GM12878 (cell line): Measurements from ENCODE around the gene COX18. TPM values are rescaled to one million over a fixed set of nuclear protein-coding genes. Genes with fewer than 3 reads are reported as not detected.

ENCODE experiments used
- BRCA1 ChIP-seq: IDR thresholded peaks from 2 replicates; pipeline ENCODE4 v1.6.1; 2011; ENCODE audit warnings: low read depth, low read length, improper control_type of control experiment
- EED ChIP-seq: sonication (generic); IDR thresholded peaks from 2 replicates; pipeline ENCODE4 v1.6.1; 2016; ENCODE audit warnings: antibody characterized with exemption, low read depth
- ESRRA ChIP-seq: IDR thresholded peaks from 2 replicates; pipeline ENCODE4 v1.6.1; 2012; ENCODE audit warnings: mild to moderate bottlenecking, low read length, improper control_type of control experiment
- HDAC2 ChIP-seq: fragments of 200-600 bp; sonication (generic); IDR thresholded peaks from 2 replicates; pipeline ENCODE4 v1.6.1; 2017
- IKZF2 ChIP-seq, 2 experiments: fragments of 450-650 bp; IDR thresholded peaks; 2 replicates each; pipeline ENCODE4 v1.6.1; 2017; ENCODE audit warnings: mild to moderate bottlenecking in 2 of 2, moderate library complexity in 2 of 2
- MXI1 ChIP-seq: fragments of 150-350 bp; IDR thresholded peaks from 2 replicates; pipeline ENCODE4 v1.6.1; 2011; ENCODE audit warnings: low read depth, mild to moderate bottlenecking, inconsistent platforms, low read length, improper control_type of control experiment
- NFIC ChIP-seq: IDR thresholded peaks from 2 replicates; pipeline ENCODE4 v1.6.1; 2012; ENCODE audit warnings: low read depth, mild to moderate bottlenecking, inconsistent platforms, low read length, moderate library complexity
- NFYA ChIP-seq: IDR thresholded peaks from 2 replicates; pipeline ENCODE4 v1.6.1; 2011; ENCODE audit warnings: low read depth, mild to moderate bottlenecking, low read length, improper control_type of control experiment, borderline replicate concordance
- POU2F2 ChIP-seq: IDR thresholded peaks from 3 replicates; pipeline ENCODE4 v1.6.1; 2011; ENCODE audit warnings: low read depth, mild to moderate bottlenecking, low read length, borderline replicate concordance
- RUNX3 ChIP-seq: IDR thresholded peaks from 2 replicates; pipeline ENCODE4 v1.6.1; 2012; ENCODE audit warnings: low read length, inconsistent platforms
- SPI1 ChIP-seq: IDR thresholded peaks from 2 replicates; pipeline ENCODE4 v1.6.1; 2011; ENCODE audit warnings: low read depth, mild to moderate bottlenecking, low read length, moderate library complexity, borderline replicate concordance; ENCODE audit not compliant: insufficient read depth
- TAF1 ChIP-seq: IDR thresholded peaks from 2 replicates; pipeline ENCODE4 v1.6.1; 2011; ENCODE audit warnings: mild to moderate bottlenecking, low read depth, low read length, borderline replicate concordance
- polyA plus RNA-seq, 11 experiments: library from polyadenylated mRNA; depleted of rRNA in 4 of 11; unstranded in 6 of 11; stranded (reverse) in 5 of 11; fragments of >200 nt; fragmentation: Nextera tagmentation in 4 of 11; fragmentation: Illumina TruSeq in 1 of 11; extraction: Ambion mirVana in 4 of 11; extraction: Trizol in 1 of 11; gene quantifications; 1 replicate in 1 of 11; 2 replicates in 10 of 11; pipeline versions ENCODE4 v1.2.1 to v1.2.3, GENCODE V29; 2011 to 2016; ENCODE audit warnings: inconsistent platforms in 2 of 11, missing spikeins in 2 of 11, low read depth in 1 of 11
- total RNA-seq, 4 experiments: library from RNA; depleted of rRNA in 3 of 4; stranded (reverse); fragments of >200 nt in 3 of 4; fragmentation: Illumina TruSeq in 1 of 4; extraction: Trizol in 1 of 4; gene quantifications; 2 replicates each; pipeline versions ENCODE4 v1.2.1 to v1.2.3, GENCODE V29; 2013 to 2021
- TF ChIP-seq, protein P1 (sequence below): fragments of 450-650 bp; formaldehyde crosslinking; IDR thresholded peaks from 2 replicates; pipeline ENCODE4 v1.4.0; 2020; ENCODE audit warnings: mild to moderate bottlenecking, moderate library complexity
- TF ChIP-seq, protein P2 (sequence below): IDR thresholded peaks from 2 replicates; pipeline ENCODE4 v1.6.1; 2012; ENCODE audit warnings: mild to moderate bottlenecking, low read depth, low read length
- TF ChIP-seq, protein P3 (sequence below): IDR thresholded peaks from 2 replicates; pipeline ENCODE4 v1.6.1; 2011; ENCODE audit warnings: mild to moderate bottlenecking, low read depth, low read length, moderate library complexity; ENCODE audit not compliant: insufficient replicate concordance
- TF ChIP-seq, protein P4 (sequence below): IDR thresholded peaks from 2 replicates; pipeline ENCODE4 v1.6.1; 2011; ENCODE audit warnings: borderline replicate concordance, low read depth, mild to moderate bottlenecking, moderate library complexity, low read length; ENCODE audit not compliant: insufficient read depth, poor library complexity, severe bottlenecking

Gene COX18
- total and polyA plus RNA-seq, 10 of the 15 experiments (the other 5 are each of a cell fraction or from before 2014, with no cell fraction given), result 7.2 to 36.4 (median 17.7) TPM

DNA sequence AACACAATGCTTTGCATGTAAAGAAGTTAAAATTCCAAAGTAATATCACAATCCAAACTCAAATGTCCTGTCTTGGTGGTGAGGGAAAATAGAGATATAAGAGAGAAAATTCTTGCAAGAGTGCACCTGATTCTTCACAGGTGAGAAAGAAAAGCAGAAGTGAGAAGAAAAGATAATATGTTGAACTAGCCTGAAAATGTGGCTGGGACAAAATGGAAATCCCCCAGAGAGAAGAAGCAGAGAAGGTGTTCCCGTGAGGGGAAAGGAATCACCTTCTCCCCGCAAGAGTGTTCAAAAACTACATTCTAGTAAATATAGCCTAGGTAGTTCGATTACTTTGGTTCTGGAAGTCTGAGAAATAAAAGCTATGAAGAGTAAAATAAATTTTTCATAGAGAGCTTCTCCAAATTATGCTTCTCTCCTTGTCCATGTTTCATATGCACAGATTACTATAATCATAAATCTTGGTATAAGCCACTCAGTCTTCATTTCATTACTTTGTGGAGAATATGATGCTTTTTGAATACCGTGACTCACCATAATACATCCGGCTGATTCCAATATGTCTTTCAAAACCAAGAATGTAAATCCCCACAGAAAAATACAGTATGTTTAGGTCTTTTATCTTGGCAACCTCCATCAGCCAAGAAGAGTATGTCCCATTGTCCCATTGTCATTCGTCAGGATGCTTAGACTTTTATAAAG, 63.1 kb downstream of the COX18 start (continued):
- TF ChIP-seq, protein P1, sequence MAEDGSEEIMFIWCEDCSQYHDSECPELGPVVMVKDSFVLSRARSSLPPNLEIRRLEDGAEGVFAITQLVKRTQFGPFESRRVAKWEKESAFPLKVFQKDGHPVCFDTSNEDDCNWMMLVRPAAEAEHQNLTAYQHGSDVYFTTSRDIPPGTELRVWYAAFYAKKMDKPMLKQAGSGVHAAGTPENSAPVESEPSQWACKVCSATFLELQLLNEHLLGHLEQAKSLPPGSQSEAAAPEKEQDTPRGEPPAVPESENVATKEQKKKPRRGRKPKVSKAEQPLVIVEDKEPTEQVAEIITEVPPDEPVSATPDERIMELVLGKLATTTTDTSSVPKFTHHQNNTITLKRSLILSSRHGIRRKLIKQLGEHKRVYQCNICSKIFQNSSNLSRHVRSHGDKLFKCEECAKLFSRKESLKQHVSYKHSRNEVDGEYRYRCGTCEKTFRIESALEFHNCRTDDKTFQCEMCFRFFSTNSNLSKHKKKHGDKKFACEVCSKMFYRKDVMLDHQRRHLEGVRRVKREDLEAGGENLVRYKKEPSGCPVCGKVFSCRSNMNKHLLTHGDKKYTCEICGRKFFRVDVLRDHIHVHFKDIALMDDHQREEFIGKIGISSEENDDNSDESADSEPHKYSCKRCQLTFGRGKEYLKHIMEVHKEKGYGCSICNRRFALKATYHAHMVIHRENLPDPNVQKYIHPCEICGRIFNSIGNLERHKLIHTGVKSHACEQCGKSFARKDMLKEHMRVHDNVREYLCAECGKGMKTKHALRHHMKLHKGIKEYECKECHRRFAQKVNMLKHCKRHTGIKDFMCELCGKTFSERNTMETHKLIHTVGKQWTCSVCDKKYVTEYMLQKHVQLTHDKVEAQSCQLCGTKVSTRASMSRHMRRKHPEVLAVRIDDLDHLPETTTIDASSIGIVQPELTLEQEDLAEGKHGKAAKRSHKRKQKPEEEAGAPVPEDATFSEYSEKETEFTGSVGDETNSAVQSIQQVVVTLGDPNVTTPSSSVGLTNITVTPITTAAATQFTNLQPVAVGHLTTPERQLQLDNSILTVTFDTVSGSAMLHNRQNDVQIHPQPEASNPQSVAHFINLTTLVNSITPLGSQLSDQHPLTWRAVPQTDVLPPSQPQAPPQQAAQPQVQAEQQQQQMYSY, result no peak
- TF ChIP-seq MXI1, result no peak
- TF ChIP-seq, protein P2, sequence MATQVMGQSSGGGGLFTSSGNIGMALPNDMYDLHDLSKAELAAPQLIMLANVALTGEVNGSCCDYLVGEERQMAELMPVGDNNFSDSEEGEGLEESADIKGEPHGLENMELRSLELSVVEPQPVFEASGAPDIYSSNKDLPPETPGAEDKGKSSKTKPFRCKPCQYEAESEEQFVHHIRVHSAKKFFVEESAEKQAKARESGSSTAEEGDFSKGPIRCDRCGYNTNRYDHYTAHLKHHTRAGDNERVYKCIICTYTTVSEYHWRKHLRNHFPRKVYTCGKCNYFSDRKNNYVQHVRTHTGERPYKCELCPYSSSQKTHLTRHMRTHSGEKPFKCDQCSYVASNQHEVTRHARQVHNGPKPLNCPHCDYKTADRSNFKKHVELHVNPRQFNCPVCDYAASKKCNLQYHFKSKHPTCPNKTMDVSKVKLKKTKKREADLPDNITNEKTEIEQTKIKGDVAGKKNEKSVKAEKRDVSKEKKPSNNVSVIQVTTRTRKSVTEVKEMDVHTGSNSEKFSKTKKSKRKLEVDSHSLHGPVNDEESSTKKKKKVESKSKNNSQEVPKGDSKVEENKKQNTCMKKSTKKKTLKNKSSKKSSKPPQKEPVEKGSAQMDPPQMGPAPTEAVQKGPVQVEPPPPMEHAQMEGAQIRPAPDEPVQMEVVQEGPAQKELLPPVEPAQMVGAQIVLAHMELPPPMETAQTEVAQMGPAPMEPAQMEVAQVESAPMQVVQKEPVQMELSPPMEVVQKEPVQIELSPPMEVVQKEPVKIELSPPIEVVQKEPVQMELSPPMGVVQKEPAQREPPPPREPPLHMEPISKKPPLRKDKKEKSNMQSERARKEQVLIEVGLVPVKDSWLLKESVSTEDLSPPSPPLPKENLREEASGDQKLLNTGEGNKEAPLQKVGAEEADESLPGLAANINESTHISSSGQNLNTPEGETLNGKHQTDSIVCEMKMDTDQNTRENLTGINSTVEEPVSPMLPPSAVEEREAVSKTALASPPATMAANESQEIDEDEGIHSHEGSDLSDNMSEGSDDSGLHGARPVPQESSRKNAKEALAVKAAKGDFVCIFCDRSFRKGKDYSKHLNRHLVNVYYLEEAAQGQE, result no peak
- no peak for TF ChIP-seq NFYA
- TF ChIP-seq, protein P3, sequence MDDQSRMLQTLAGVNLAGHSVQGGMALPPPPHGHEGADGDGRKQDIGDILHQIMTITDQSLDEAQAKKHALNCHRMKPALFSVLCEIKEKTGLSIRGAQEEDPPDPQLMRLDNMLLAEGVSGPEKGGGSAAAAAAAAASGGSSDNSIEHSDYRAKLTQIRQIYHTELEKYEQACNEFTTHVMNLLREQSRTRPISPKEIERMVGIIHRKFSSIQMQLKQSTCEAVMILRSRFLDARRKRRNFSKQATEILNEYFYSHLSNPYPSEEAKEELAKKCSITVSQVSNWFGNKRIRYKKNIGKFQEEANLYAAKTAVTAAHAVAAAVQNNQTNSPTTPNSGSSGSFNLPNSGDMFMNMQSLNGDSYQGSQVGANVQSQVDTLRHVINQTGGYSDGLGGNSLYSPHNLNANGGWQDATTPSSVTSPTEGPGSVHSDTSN, result no peak
- TF ChIP-seq HDAC2, result no peak
- TF ChIP-seq, protein P4, sequence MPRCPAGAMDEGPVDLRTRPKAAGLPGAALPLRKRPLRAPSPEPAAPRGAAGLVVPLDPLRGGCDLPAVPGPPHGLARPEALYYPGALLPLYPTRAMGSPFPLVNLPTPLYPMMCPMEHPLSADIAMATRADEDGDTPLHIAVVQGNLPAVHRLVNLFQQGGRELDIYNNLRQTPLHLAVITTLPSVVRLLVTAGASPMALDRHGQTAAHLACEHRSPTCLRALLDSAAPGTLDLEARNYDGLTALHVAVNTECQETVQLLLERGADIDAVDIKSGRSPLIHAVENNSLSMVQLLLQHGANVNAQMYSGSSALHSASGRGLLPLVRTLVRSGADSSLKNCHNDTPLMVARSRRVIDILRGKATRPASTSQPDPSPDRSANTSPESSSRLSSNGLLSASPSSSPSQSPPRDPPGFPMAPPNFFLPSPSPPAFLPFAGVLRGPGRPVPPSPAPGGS, result no peak
- TF ChIP-seq NFIC, result peak; percentile 60; the same call in 1 of the 2 replicates
- TF ChIP-seq BRCA1, result no peak
- TF ChIP-seq EED, result peak; percentile 41; the same call in 1 of the 2 replicates
- peak; percentile 54; the same call in 1 of the 2 replicates for TF ChIP-seq RUNX3
- peak; percentile 84 to 91 for TF ChIP-seq IKZF2 (IDR thresholded peaks at IDR 0.05)
- no peak for TF ChIP-seq POU2F2
- no peak for TF ChIP-seq ESRRA
- TF ChIP-seq SPI1, result peak; percentile 88
- no peak for TF ChIP-seq TAF1
